Tibial nerve (tissue), 4 donors: ENCODE results near the gene ARHGEF38.
"Not testable (repeated sequence)": the region's sequence is repeated elsewhere in the genome, so short reads cannot be mapped to it uniquely, and the experiment has no call there.

ENCODE experiments used
- EP300 ChIP-seq, 2 donors: sonication (generic); formaldehyde crosslinking; IDR thresholded peaks; one replicate each; pipeline ENCODE4 v1.6.1; 2017; ENCODE audit warnings: antibody characterized with exemption in 2 of 2, mild to moderate bottlenecking in 1 of 2
- POLR2A ChIP-seq, 2 donors: fragments of 450-650 bp; IDR thresholded peaks; one replicate each; pipeline ENCODE4 v1.6.1; 2017; ENCODE audit warnings: antibody characterized with exemption in 2 of 2, mild to moderate bottlenecking in 2 of 2, moderate library complexity in 2 of 2
- TF ChIP-seq, protein P1 (sequence below), 5 experiments: fragments of 200-600 bp in 3 of 5; fragments of 450-650 bp in 2 of 5; sonication (generic) in 3 of 5; IDR thresholded peaks; one replicate each; pipeline ENCODE4 v1.5.1; 2016 to 2019; ENCODE audit warnings: antibody characterized with exemption in 5 of 5, mild to moderate bottlenecking in 3 of 5, moderate library complexity in 2 of 5

- TF ChIP-seq, protein P1, sequence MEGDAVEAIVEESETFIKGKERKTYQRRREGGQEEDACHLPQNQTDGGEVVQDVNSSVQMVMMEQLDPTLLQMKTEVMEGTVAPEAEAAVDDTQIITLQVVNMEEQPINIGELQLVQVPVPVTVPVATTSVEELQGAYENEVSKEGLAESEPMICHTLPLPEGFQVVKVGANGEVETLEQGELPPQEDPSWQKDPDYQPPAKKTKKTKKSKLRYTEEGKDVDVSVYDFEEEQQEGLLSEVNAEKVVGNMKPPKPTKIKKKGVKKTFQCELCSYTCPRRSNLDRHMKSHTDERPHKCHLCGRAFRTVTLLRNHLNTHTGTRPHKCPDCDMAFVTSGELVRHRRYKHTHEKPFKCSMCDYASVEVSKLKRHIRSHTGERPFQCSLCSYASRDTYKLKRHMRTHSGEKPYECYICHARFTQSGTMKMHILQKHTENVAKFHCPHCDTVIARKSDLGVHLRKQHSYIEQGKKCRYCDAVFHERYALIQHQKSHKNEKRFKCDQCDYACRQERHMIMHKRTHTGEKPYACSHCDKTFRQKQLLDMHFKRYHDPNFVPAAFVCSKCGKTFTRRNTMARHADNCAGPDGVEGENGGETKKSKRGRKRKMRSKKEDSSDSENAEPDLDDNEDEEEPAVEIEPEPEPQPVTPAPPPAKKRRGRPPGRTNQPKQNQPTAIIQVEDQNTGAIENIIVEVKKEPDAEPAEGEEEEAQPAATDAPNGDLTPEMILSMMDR (IDR thresholded peaks at IDR 0.05) = not testable (repeated sequence)
- TF ChIP-seq POLR2A, EP300 (IDR thresholded peaks at IDR 0.05): not testable (repeated sequence)
Measured at GRCh38 chr4:105694812-105695211, 142.4 kb downstream of the ARHGEF38 start.
